Trophoblast cell (in vitro differentiated cells and primary cell): ENCODE measurements around the gene CAV1.
"Not testable (repeated sequence)": the region's sequence is repeated elsewhere in the genome, so short reads cannot be mapped to it uniquely, and the experiment has no call there.

ENCODE experiments used
- DNase-seq, 2 donors: peaks; one replicate each; pipeline ENCODE4 v3.0.0-alpha.2; 2016
- H2AFZ ChIP-seq: 2 replicates; pipeline ENCODE4 v1.6.1; 2013; ENCODE audit warnings: low read length, moderate library complexity, mild to moderate bottlenecking; ENCODE audit not compliant: insufficient read depth, poor library complexity
- H2AK5ac ChIP-seq: 2 replicates; pipeline ENCODE4 v1.6.1; 2013; ENCODE audit warnings: mild to moderate bottlenecking, low read length
- H2BK120ac ChIP-seq: 2 replicates; pipeline ENCODE4 v1.6.1; 2013; ENCODE audit warnings: low read length, mild to moderate bottlenecking, moderate library complexity; ENCODE audit not compliant: insufficient read depth, poor library complexity
- H2BK12ac ChIP-seq: 2 replicates; pipeline ENCODE4 v1.6.1; 2013; ENCODE audit warnings: mild to moderate bottlenecking, low read length, moderate library complexity
- H2BK5ac ChIP-seq: 2 replicates; pipeline ENCODE4 v1.6.1; 2013; ENCODE audit warnings: low read length, low read depth, moderate library complexity, mild to moderate bottlenecking; ENCODE audit not compliant: poor library complexity
- H3K14ac ChIP-seq: 2 replicates; pipeline ENCODE4 v1.6.1; 2013; ENCODE audit warnings: mild to moderate bottlenecking, low read length
- H3K18ac ChIP-seq: 2 replicates; pipeline ENCODE4 v1.6.1; 2013; ENCODE audit warnings: mild to moderate bottlenecking, low read length
- H3K23ac ChIP-seq: 2 replicates; pipeline ENCODE4 v1.6.1; 2013; ENCODE audit warnings: low read length
- H3K27ac ChIP-seq: 2 replicates; pipeline ENCODE4 v1.5.1; 2013; ENCODE audit warnings: low read depth, mild to moderate bottlenecking, inconsistent platforms, low read length, moderate library complexity
- H3K27me3 ChIP-seq: 2 replicates; pipeline ENCODE4 v1.6.1; 2013; ENCODE audit warnings: inconsistent platforms, mild to moderate bottlenecking, low read length, moderate library complexity; ENCODE audit not compliant: insufficient read depth
- H3K36me3 ChIP-seq, 2 experiments: 1 replicate in 1 of 2; 2 replicates in 1 of 2; pipeline ENCODE4 v1.6.1; 2013; ENCODE audit warnings: low read length in 2 of 2, mild to moderate bottlenecking in 2 of 2, moderate library complexity in 1 of 2; ENCODE audit not compliant: insufficient read depth in 2 of 2, control insufficient read depth in 1 of 2
- H3K4ac ChIP-seq: 2 replicates; pipeline ENCODE4 v1.6.1; 2013; ENCODE audit warnings: low read depth, mild to moderate bottlenecking, low read length, moderate library complexity
- H3K4me1 ChIP-seq, 2 experiments: 1 replicate in 1 of 2; 2 replicates in 1 of 2; pipeline ENCODE4 v1.6.1; 2013; ENCODE audit warnings: low read length in 2 of 2, mild to moderate bottlenecking in 2 of 2, moderate library complexity in 1 of 2; ENCODE audit not compliant: insufficient read depth in 2 of 2, control insufficient read depth in 1 of 2
- H3K4me2 ChIP-seq: 2 replicates; pipeline ENCODE4 v1.6.1; 2013; ENCODE audit warnings: inconsistent platforms, mild to moderate bottlenecking, low read length, moderate library complexity
- H3K4me3 ChIP-seq: 2 replicates; pipeline ENCODE4 v1.5.1; 2013; ENCODE audit warnings: mild to moderate bottlenecking, low read depth, low read length, inconsistent platforms
- H3K79me1 ChIP-seq: one replicate; pipeline ENCODE4 v1.6.1; 2013; ENCODE audit warnings: low read length
- H3K79me2 ChIP-seq: 2 replicates; pipeline ENCODE4 v1.6.1; 2013; ENCODE audit warnings: low read length, mild to moderate bottlenecking; ENCODE audit not compliant: control insufficient read depth, insufficient read depth, poor library complexity
- H3K9ac ChIP-seq: 2 replicates; pipeline ENCODE4 v1.6.1; 2013; ENCODE audit warnings: mild to moderate bottlenecking, low read length
- H3K9me3 ChIP-seq: 2 replicates; pipeline ENCODE4 v1.6.1; 2013; ENCODE audit warnings: low read depth, mild to moderate bottlenecking, control low read depth, inconsistent platforms, low read length; ENCODE audit not compliant: insufficient read depth
- H4K12ac ChIP-seq: 2 replicates; pipeline ENCODE4 v1.6.1; 2013; ENCODE audit warnings: low read depth, mild to moderate bottlenecking, low read length, moderate library complexity
- H4K8ac ChIP-seq: 2 replicates; pipeline ENCODE4 v1.6.1; 2013; ENCODE audit warnings: low read depth, mild to moderate bottlenecking, low read length, moderate library complexity
- H4K91ac ChIP-seq: one replicate; pipeline ENCODE4 v1.6.1; 2013; ENCODE audit warnings: low read depth, mild to moderate bottlenecking, low read length, moderate library complexity
- WGBS: extraction: QIAGEN DNeasy Blood & Tissue Kit; methylation state at CpG from one replicate; pipeline ENCODE4 v1.1.7; 2013; ENCODE audit warnings: missing lambda C conversion rate; ENCODE audit not compliant: insufficient read length, insufficient coverage; ENCODE audit errors: extremely low coverage; 5-methylcytosine and 5-hydroxymethylcytosine counted together

CAV1 gene

DNA sequence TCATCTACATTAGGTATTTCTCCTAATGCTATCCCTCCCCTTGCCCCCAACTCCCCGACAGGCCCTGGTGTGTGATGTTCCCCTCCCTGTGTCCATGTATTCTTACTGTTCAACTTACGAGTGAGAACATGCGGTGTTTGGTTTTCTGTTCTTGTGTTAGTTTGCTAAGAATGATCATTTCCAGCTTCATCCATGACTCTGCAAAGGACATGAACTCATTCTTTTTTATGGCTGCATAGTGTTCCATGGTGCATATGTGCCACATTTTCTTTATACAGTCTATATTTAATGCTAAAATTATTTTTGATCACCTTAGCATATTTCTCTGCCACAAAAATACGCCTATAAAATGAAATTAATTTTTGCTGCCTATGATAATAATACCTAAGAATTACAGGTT is 40.4 kb upstream of the CAV1 start:
- no CpG with 5 or more reads among the region's 4 CpGs for WGBS
- H3K4me2 ChIP-seq, result not testable (repeated sequence)

DNA sequence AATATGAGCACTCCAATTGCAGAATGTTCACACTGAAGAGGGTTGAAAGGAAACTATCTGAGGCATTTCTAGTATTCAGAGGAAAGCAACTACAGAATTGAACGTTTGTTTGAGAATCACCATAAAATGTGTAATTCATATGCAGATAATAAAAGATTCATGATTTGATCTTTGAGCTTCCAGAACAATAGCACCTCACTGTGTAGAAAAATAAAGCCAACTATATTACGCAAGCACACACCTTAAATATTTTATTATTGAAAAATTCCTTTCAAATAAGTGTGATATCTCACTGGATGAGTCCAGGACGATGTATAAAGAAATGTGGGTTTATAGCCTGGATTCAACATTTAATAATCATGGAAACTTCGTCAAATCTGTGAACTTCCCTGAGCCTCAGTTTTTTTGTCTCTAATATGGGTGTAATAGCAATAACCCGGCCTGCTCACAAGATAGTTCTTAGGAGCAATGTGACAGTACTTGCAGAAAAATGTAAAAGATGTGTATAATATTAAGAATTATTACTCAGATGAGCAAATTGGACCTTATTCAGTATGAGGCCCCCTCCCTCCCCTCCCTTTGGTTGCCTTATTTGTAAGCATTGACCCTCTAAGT is 36.8 kb upstream of the CAV1 start:
- H2AFZ ChIP-seq, result no peak overlapping the region
- H3K4me1 ChIP-seq, result no peaks in the 10 kb centered on the region
- no peak for DNase-seq
- H3K4ac ChIP-seq, result no peak overlapping the region
- H3K79me2 ChIP-seq, result no peaks in the 10 kb centered on the region
- H3K36me3 ChIP-seq, result no peaks in the 10 kb centered on the region
- no peak overlapping the region for H3K27ac ChIP-seq
- H2BK12ac ChIP-seq, result no peak overlapping the region
- H4K91ac ChIP-seq, result no peak overlapping the region
- H2BK5ac ChIP-seq, result no peak overlapping the region
- WGBS, result no CpG with 5 or more reads among the region's 5 CpGs
- H3K27me3 ChIP-seq, result no peaks in the 10 kb centered on the region
- H3K23ac ChIP-seq, result no peak overlapping the region
- H4K12ac ChIP-seq, result no peak overlapping the region
- H3K18ac ChIP-seq, result no peak overlapping the region
- no peak overlapping the region for H3K4me3 ChIP-seq
- H4K8ac ChIP-seq, result no peak overlapping the region
- no peaks in the 10 kb centered on the region for H3K79me1 ChIP-seq
- no peak overlapping the region for H2AK5ac ChIP-seq
- H3K9me3 ChIP-seq, result no peaks in the 10 kb centered on the region
- no peak overlapping the region for H3K14ac ChIP-seq
- no peak overlapping the region for H3K9ac ChIP-seq
- H2BK120ac ChIP-seq, result no peak overlapping the region
- no peak overlapping the region for H3K4me2 ChIP-seq

More for the DNA sequence above, 40.4 kb upstream of the CAV1 start:
- H2BK120ac ChIP-seq, DNase-seq, H3K4me3 ChIP-seq, H3K4ac ChIP-seq, H4K12ac ChIP-seq, H2BK12ac ChIP-seq, H2AK5ac ChIP-seq, H4K91ac ChIP-seq, H2BK5ac ChIP-seq, H3K4me1 ChIP-seq, H3K27ac ChIP-seq, H4K8ac ChIP-seq, H3K14ac ChIP-seq, H3K36me3 ChIP-seq, H2AFZ ChIP-seq, H3K79me2 ChIP-seq, H3K27me3 ChIP-seq, H3K23ac ChIP-seq, H3K79me1 ChIP-seq, H3K9me3 ChIP-seq, H3K18ac ChIP-seq, H3K9ac ChIP-seq: not testable (repeated sequence)

DNA sequence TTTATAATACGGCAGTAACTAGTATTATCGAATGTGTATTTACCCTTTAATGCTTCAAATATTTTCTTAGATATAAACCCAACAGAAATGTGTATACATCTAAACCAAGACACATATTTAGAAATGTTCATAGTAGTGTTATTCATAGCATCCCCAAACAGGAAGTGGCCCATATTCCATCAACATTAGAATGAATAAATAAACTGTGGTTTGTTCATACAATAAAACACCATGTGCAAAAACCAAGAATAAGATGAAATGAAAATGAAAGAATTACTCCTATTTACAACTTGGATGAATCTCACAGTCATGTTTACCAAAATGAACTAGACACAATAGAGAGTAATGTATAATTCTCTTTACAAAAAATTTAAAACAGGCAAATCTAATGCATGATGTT is 34.5 kb upstream of the CAV1 start:
- Histone ChIP-seq H3K36me3 (no peaks in the 10 kb centered on the region), H3K27me3 (no peaks in the 10 kb centered on the region), H2AFZ (no peak overlapping the region), H3K9me3 (no peaks in the 10 kb centered on the region), H3K79me1 (no peaks in the 10 kb centered on the region), H4K8ac (no peak overlapping the region), H3K23ac (no peak overlapping the region), H2BK120ac (no peak overlapping the region), H3K27ac (no peak overlapping the region), H3K4me3 (no peak overlapping the region), H3K9ac (no peak overlapping the region), H2BK12ac (no peak overlapping the region), H3K14ac (no peak overlapping the region), H3K4ac (no peak overlapping the region), H3K4me2 (no peak overlapping the region), H4K91ac (no peak overlapping the region), H3K79me2 (no peaks in the 10 kb centered on the region), H3K4me1 (no peaks in the 10 kb centered on the region), H3K18ac (no peak overlapping the region), H2AK5ac (no peak overlapping the region), H4K12ac (no peak overlapping the region), H2BK5ac (no peak overlapping the region)
- no peak for DNase-seq
- WGBS, result no CpG with 5 or more reads among the region's 2 CpGs

DNA sequence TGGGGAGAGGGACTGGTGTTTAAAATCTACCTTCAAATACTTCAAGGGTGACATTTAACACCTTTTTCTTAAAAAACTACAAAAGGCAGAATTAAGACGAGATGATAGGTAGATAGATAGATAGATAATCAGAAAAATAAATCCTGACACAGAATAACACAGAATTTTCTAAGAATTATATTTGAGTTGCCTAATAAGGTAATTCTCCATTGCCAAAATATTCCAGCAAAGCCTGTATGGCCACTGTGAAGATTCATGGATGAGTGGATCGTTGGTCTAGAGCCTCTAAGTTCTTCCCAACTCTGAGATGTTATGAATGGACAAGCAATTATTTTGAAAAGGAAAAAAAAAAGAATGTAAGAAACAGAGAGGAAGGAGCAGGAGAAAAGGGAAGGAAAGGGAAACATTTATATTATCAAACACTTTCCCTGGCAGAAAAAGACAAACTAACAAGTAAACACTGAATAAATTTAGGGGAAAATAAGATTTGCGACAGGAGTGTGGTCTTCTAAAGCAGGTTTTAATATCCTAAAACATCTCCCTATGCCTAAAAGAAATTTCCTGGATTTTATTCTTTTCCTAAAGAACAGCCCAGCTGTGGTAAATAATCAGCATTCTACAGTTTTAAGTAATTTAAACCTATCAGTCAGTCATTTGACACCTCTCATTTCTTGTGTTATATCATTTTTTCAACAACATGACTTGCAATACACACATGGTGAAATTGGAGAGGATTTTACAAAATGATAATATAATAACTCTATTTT is 32.8 kb upstream of the CAV1 start:
- Histone ChIP-seq H3K9ac (no peak overlapping the region), H2BK120ac (no peak overlapping the region), H3K9me3 (no peaks in the 10 kb centered on the region), H4K91ac (no peak overlapping the region), H3K27ac (no peak overlapping the region), H3K36me3 (no peaks in the 10 kb centered on the region), H3K4me3 (no peak overlapping the region), H4K8ac (no peak overlapping the region), H3K79me1 (no peaks in the 10 kb centered on the region), H3K18ac (no peak overlapping the region), H3K4me1 (no peaks in the 10 kb centered on the region), H2AFZ (no peak overlapping the region), H3K23ac (no peak overlapping the region), H3K14ac (no peak overlapping the region), H2BK5ac (no peak overlapping the region), H2BK12ac (no peak overlapping the region), H4K12ac (no peak overlapping the region), H3K79me2 (no peaks in the 10 kb centered on the region), H3K4me2 (no peak overlapping the region), H3K27me3 (no peaks in the 10 kb centered on the region), H3K4ac (no peak overlapping the region), H2AK5ac (no peak overlapping the region)
- DNase-seq, result no peak
- WGBS, result no CpG with 5 or more reads among the region's 3 CpGs
